ENCODE measurements around the gene NTHL1. TPM values are rescaled to one million over a fixed set of nuclear protein-coding genes. Genes with fewer than 3 reads are reported as not detected.

The NTHL1 gene
- total and polyA plus RNA-seq, 2 of the 13 experiments (the other 11 are each of a cell fraction or from before 2014, with no cell fraction given), result 47.5 to 64.9 TPM

DNA sequence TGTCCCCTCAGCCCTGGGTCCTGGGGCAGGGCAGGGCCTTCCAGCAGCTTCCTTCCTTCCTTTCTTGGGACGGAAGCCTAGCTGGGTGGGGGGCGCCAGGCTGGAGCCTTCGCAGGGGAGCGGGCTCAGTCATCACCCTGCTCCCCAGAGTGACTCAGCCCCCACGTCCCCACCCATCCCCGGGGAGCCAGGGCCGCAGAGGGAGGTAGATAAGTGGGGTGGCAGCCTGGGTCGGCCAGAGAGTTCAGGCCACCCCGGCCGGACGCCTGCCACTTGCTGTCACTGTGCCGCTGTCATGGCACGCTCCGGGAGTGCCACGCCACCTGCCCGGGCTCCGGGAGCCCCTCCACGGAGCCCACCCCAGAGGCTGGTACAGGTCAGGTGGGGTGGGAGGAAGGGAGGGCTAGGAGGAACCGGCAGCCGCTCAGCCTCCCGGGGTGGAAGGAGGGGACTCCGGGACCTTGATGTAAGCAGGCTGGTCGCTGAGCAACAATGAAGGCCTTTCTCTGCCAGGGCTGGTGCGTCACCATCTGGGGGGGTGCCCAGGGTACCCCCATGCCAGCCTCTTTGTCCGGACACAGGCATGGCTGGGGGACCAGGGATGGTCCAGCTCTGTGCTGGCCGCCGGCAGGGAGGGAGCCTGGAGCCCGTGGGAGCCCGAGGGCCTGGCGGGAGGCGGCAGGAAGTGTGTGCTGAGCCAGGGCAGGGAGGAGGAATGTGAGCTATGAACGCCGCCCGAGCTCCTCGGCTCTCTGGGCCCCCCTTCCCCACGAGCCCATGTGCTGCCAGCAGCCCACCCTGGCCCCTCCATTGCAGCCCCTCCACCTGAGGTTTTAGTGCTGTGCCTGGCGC, 14.4 kb downstream of the NTHL1 start:
- Histone ChIP-seq H3K27ac (ENCODE audit: extremely low read length, insufficient read depth, low read length) (peak overlapping the region; percentile 89), H3K4me2 (ENCODE audit: low read depth, low read length) (peak overlapping the region; percentile 93), H3K36me3 (replicated peaks in 1 of 2; ENCODE audit: control insufficient read depth in 1 of 2, insufficient read depth in 2 of 2, low read length in 2 of 2) (peaks cover 3 to 6% of the 10 kb centered on the region in 2 experiments; a peak in 4 of 5 replicates), H3K4me1 (ENCODE audit: insufficient read depth, low read length) (peaks cover 83% of the 10 kb centered on the region), H3K9ac (ENCODE audit: insufficient read depth, low read depth, low read length) (peak overlapping the region; percentile 75), H3K79me2 (ENCODE audit: insufficient read depth, low read length) (no peaks in the 10 kb centered on the region), H4K20me1 (ENCODE audit: insufficient read depth, low read length) (0 out of 2 replicates have a peak, but pooled peaks cover 2% of the 10 kb centered on the region), H3K9me3 (ENCODE audit: low read length) (no peaks in the 10 kb centered on the region), H3K27me3 (ENCODE audit: control insufficient read depth in 1 of 2, insufficient read depth in 2 of 2, low read length in 2 of 2) (no peaks in the 10 kb centered on the region), H2AFZ (ENCODE audit: low read length) (no peak overlapping the region), H3K4me3 (replicated peaks in 1 of 3; ENCODE audit: insufficient read depth in 1 of 3, low read depth in 2 of 3, low read length in 3 of 3) (peak overlapping the region; percentile 24 to 69 (median 46); a peak in 5 of 6 replicates)
- no TSS peak for BruUV-seq (replicated peaks)
- 22% methylated on average over 5 of the region's 37 CpGs for WGBS (ENCODE audit: low lambda C conversion rate)
- DNase-seq (ENCODE audit: low spot score) (peak; percentile 53), FAIRE-seq (no peak), ATAC-seq (peak; percentile 63)
- intact Hi-C loops (cut with micrococcal nuclease; ENCODE audit: unreplicated experiment) (no loop called here), in situ Hi-C loops (cut with HindIII; ENCODE audit: extremely low pct_ligation_motif_present, low pct_unique_long_range_greater_than_20kb) (no loop called here)
- POLR2A ChIA-PET, result interaction anchor here (0.8 to 4.6 kb wide), 7 partner anchors 9 to 122 kb away, joined by 3 to 59 read pairs (median 4); partner anchors contain the start of genes NTHL1, TRAF7 and TSC2
- CTCF ChIA-PET (ENCODE audit: low intra/inter-chr PET ratio, low total read pairs), result no interaction called here
- TF ChIP-seq HOXA3 (CRISPR knock-in tag; IDR thresholded peaks at IDR 0.05) (peak; percentile 13; the same call in 1 of the 2 replicates), ZNF143 (CRISPR knock-in tag; IDR thresholded peaks at IDR 0.05) (no peak), ZNF891 (CRISPR knock-in tag; IDR thresholded peaks at IDR 0.05) (peak; percentile 58; the same call in 1 of the 2 replicates), IKZF1 (IDR thresholded peaks at IDR 0.05) (no peak), ZBTB46 (CRISPR knock-in tag; IDR thresholded peaks at IDR 0.05; ENCODE audit: borderline replicate concordance) (no peak), MED8 (CRISPR knock-in tag; IDR thresholded peaks at IDR 0.05; ENCODE audit: insufficient replicate concordance) (no peak), ZSCAN31 (CRISPR knock-in tag; IDR thresholded peaks at IDR 0.05; ENCODE audit: low read depth) (no peak), ZSCAN25 (CRISPR knock-in tag; IDR thresholded peaks at IDR 0.05) (0 out of 2 replicates have a peak, but pooled peaks have one; percentile 26), ZBTB7B (CRISPR knock-in tag; IDR thresholded peaks at IDR 0.05) (peak; percentile 80; the same call in 1 of the 2 replicates), ZNF407 (CRISPR knock-in tag; IDR thresholded peaks at IDR 0.05; ENCODE audit: not compliant biosample characterization) (no peak), HNF4A (CRISPR knock-in tag; IDR thresholded peaks at IDR 0.05) (no peak)
- TF ChIP-seq, protein P1, sequence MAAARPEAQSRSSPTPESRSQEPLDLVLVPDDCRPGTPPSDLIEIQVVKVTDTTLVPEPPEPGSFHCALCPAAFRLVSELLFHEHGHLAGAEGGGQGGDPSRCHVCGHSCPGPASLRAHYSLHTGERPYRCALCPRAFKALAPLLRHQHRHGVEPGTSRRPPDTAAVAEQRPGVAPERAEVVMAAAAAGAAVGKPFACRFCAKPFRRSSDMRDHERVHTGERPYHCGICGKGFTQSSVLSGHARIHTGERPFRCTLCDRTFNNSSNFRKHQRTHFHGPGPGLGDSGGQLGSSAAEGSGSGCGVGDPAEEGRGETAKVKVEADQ (CRISPR knock-in tag; IDR thresholded peaks at IDR 0.05; ENCODE audit: borderline replicate concordance), result no peak
